ENCODE measurements around the gene LIMS3.
"Not testable (repeated sequence)": the region's sequence is repeated elsewhere in the genome, so short reads cannot be mapped to it uniquely, and the experiment has no call there.

- TF ChIP-seq, protein P1, sequence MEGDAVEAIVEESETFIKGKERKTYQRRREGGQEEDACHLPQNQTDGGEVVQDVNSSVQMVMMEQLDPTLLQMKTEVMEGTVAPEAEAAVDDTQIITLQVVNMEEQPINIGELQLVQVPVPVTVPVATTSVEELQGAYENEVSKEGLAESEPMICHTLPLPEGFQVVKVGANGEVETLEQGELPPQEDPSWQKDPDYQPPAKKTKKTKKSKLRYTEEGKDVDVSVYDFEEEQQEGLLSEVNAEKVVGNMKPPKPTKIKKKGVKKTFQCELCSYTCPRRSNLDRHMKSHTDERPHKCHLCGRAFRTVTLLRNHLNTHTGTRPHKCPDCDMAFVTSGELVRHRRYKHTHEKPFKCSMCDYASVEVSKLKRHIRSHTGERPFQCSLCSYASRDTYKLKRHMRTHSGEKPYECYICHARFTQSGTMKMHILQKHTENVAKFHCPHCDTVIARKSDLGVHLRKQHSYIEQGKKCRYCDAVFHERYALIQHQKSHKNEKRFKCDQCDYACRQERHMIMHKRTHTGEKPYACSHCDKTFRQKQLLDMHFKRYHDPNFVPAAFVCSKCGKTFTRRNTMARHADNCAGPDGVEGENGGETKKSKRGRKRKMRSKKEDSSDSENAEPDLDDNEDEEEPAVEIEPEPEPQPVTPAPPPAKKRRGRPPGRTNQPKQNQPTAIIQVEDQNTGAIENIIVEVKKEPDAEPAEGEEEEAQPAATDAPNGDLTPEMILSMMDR (IDR thresholded peaks at IDR 0.05), result not testable (repeated sequence)
- TF ChIP-seq POLR2A (IDR thresholded peaks at IDR 0.05), result not testable (repeated sequence)
These were observed 17.3 kb downstream of the LIMS3 start for GRCh38 chr2:109915830-109916229.
